D721Med (cell line): ENCODE results near the gene MRPL49.
A peak's percentile ranks its signal among the peaks of the same experiment; 100 is the strongest.

ENCODE experiments used
- DNase-seq: peaks from one replicate; pipeline ENCODE4 v3.0.0; 2011; ENCODE audit warnings: low spot score; ENCODE audit not compliant: insufficient read length
- FAIRE-seq: peaks from 2 replicates; lab custom pipeline; 2011; peaks lifted over from hg19 to GRCh38; lab: Jason Lieb, UNC
- TF ChIP-seq, protein P1 (sequence below): IDR thresholded peaks from 2 replicates; pipeline ENCODE4 v1.5.1; 2012; ENCODE audit warnings: mild to moderate bottlenecking, control low read depth; ENCODE audit not compliant: insufficient read depth; ENCODE audit errors: missing control alignments

The MRPL49 gene

GRCh38 chr11:65132238-65132987 is 10.3 kb downstream of the MRPL49 start:
- DNase-seq (no peak), FAIRE-seq (no peak)
- TF ChIP-seq, protein P1, sequence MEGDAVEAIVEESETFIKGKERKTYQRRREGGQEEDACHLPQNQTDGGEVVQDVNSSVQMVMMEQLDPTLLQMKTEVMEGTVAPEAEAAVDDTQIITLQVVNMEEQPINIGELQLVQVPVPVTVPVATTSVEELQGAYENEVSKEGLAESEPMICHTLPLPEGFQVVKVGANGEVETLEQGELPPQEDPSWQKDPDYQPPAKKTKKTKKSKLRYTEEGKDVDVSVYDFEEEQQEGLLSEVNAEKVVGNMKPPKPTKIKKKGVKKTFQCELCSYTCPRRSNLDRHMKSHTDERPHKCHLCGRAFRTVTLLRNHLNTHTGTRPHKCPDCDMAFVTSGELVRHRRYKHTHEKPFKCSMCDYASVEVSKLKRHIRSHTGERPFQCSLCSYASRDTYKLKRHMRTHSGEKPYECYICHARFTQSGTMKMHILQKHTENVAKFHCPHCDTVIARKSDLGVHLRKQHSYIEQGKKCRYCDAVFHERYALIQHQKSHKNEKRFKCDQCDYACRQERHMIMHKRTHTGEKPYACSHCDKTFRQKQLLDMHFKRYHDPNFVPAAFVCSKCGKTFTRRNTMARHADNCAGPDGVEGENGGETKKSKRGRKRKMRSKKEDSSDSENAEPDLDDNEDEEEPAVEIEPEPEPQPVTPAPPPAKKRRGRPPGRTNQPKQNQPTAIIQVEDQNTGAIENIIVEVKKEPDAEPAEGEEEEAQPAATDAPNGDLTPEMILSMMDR: no peak

DNA sequence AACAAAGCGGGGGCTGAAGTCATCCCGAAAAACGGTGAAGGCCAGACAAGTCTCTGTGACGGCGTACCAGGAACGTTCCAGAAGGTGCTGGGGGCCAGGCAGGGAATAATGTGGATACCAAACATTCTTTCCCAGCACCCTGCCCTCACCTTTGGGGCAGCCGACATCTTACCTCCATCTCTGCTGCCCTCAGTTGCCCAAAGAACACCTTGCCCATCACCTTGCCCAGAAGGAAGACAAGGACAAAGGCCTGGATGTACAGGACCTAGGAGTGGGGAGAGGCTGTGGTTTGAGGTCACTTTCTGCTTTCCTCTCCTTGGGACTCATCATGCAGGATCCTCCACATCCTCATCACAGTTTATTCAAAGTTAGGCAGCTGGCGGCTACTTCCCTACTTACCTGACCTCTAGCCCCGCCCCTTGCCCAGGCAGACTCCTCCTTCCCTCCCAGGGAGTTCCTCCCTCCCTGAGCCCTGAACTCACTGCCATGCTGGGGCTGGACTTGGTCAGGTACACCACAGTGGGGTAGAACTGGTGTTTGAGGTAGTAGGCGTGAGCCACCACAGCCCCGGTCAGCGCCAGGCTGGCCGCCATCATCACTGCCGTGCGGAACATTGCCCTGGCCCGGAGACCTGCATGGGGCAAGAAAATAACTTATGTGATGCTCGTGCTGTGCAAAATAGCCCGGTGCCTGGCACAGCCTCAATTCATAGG is 11.0 kb downstream of the MRPL49 start:
- TF ChIP-seq, protein P1: no peak
- DNase-seq (no peak), FAIRE-seq (no peak)

DNA sequence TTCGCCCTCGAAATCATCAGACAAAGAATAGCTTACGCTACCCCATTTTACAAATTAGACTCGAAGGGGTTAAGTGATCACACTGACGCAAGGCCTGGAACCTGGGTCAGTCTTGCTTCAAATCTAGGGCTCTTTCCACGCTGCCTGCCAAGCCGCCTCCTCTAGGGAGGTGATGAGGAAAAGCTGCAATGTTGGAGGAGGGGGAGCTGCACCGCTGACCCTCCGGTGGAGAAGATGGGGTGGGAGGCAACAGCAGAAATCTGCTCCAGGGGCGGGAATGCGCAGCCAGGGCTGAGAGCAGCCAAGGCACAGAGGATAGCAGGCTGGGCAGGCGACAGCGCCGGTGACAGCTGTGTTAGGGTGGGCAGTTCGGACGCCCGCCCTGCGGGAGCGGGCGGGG is 11.6 kb downstream of the MRPL49 start:
- TF ChIP-seq, protein P1: no peak
- DNase-seq: no peak

GRCh38 chr11:65134240-65134951 is 12.3 kb downstream of the MRPL49 start, which contains the start of gene SYVN1:
TSS of gene SYVN1 (minus strand) at chr11:65134519. CDS start at chr11:65133601, 918 bp downstream.
- TF ChIP-seq, protein P1: no peak
- no peak for FAIRE-seq

More for the DNA sequence above, 11.6 kb downstream of the MRPL49 start:
- no peak for FAIRE-seq

GRCh38 chr11:65134952-65135632 is 13.0 kb downstream of the MRPL49 start:
- DNase-seq: peak; percentile 92
- TF ChIP-seq, protein P1: no peak
- FAIRE-seq: peak; percentile 38

More at GRCh38 chr11:65134240-65134951, 12.3 kb downstream of the MRPL49 start, which contains the start of gene SYVN1:
- peak; percentile 94 for DNase-seq

GRCh38 chr11:65135633-65136145 is 13.6 kb downstream of the MRPL49 start:
- TF ChIP-seq, protein P1: no peak
- DNase-seq (no peak), FAIRE-seq (no peak)
